GM18868 (cell line): ENCODE data around the gene RAB11FIP5.
"Not testable (repeated sequence)": the region's sequence is repeated elsewhere in the genome, so short reads cannot be mapped to it uniquely, and the experiment has no call there.

Source experiments
- ATAC-seq: cut with Tn5 transposase; IDR thresholded peaks from one replicate; pipeline ENCODE4 v1.9.1; 2021; ENCODE audit warnings: mild to moderate bottlenecking, moderate library complexity; ENCODE audit not compliant: unreplicated experiment

The RAB11FIP5 gene

GRCh38 chr2:73071360-73072128 is 41.2 kb downstream of the RAB11FIP5 start, which contains the start of gene SFXN5:
SFXN5 (minus strand) TSS chr2:73071712; CDS start chr2:73071705, 7 bp downstream.
- ATAC-seq = peak; percentile 92

GRCh38 chr2:73070643-73071359 is 41.9 kb downstream of the RAB11FIP5 start:
- peak; percentile 17 for ATAC-seq

GRCh38 chr2:73069855-73070642 is 42.7 kb downstream of the RAB11FIP5 start:
- ATAC-seq = no peak

- no peak for ATAC-seq
Measured at GRCh38 chr2:73069041-73069854, 43.5 kb downstream of the RAB11FIP5 start.

- no peak for ATAC-seq
Measured at GRCh38 chr2:73068147-73068546, 44.6 kb downstream of the RAB11FIP5 start.

GRCh38 chr2:73067043-73067442 is 45.7 kb downstream of the RAB11FIP5 start:
- no peak for ATAC-seq

GRCh38 chr2:73065070-73065469 is 47.7 kb downstream of the RAB11FIP5 start:
- ATAC-seq = not testable (repeated sequence)

GRCh38 chr2:73063909-73064875 is 48.6 kb downstream of the RAB11FIP5 start:
- no peak for ATAC-seq

GRCh38 chr2:73063472-73063871 is 49.3 kb downstream of the RAB11FIP5 start:
- ATAC-seq = no peak

- no peak for ATAC-seq
Measured at GRCh38 chr2:73059106-73059505, 53.6 kb downstream of the RAB11FIP5 start.

- ATAC-seq = no peak
Measured at GRCh38 chr2:73054980-73055379, 57.8 kb downstream of the RAB11FIP5 start.

GRCh38 chr2:73053316-73054114 is 59.2 kb downstream of the RAB11FIP5 start:
- ATAC-seq = no peak

GRCh38 chr2:73050121-73050545 is 62.6 kb downstream of the RAB11FIP5 start:
- no peak for ATAC-seq

GRCh38 chr2:73043929-73044832 is 68.6 kb downstream of the RAB11FIP5 start:
- ATAC-seq = no peak

GRCh38 chr2:73043276-73043675 is 69.5 kb downstream of the RAB11FIP5 start:
- ATAC-seq = no peak

- no peak for ATAC-seq
Measured at GRCh38 chr2:73037947-73038585, 74.7 kb downstream of the RAB11FIP5 start.

GRCh38 chr2:73036766-73037165 is 76.0 kb downstream of the RAB11FIP5 start:
- ATAC-seq = no peak
